AG04450 (cell line): ENCODE data around the gene DNAJC3. TPM values are rescaled to one million over a fixed set of nuclear protein-coding genes. Genes with fewer than 3 reads are reported as not detected.

Experiments used
- CTCF ChIA-PET: fragments of 300-600, 350-600 bp; formaldehyde crosslinking; extraction: SDS; loops from one replicate; lab custom pipeline; 2022; ENCODE audit warnings: antibody characterized with exemption, inconsistent platforms; lab: Charles Lee
- POLR2A ChIA-PET: fragments of 350-600 bp; formaldehyde crosslinking; extraction: SDS; loops from one replicate; lab custom pipeline; 2021; ENCODE audit warnings: antibody characterized with exemption, inconsistent platforms; lab: Yijun Ruan, JAX
- DNase-seq: peaks from one replicate; pipeline ENCODE4 v3.0.0-alpha.2; 2011; ENCODE audit warnings: low read depth, low spot score
- H3K27ac ChIP-seq: one replicate; pipeline ENCODE4 v1.5.1; 2012; ENCODE audit warnings: low read depth, low read length, control low read depth
- H3K27me3 ChIP-seq: one replicate; pipeline ENCODE4 v1.6.0; 2012; ENCODE audit warnings: low read length; ENCODE audit not compliant: control insufficient read depth, insufficient read depth
- H3K4me3 ChIP-seq: 2 replicates; pipeline ENCODE4 v1.5.1; 2011; ENCODE audit warnings: mild to moderate bottlenecking, low read depth, low read length, control low read depth
- H3K9me3 ChIP-seq: 2 replicates; pipeline ENCODE4 v1.5.1; 2012; ENCODE audit warnings: low read length; ENCODE audit not compliant: control insufficient read depth, insufficient read depth
- CTCF ChIP-seq: IDR thresholded peaks from 2 replicates; pipeline ENCODE4 v1.5.1; 2011; ENCODE audit warnings: low read depth, low read length, control low read depth, inconsistent platforms
- polyA plus RNA-seq: library from polyadenylated mRNA; depleted of rRNA; stranded (reverse); fragments of >200 nt; gene quantifications from 2 replicates; pipeline ENCODE4 v1.2.3, GENCODE V29; 2011

DNAJC3 gene
- polyA plus RNA-seq, 1 experiment, result 30.2 TPM

GRCh38 chr13:95740979-95741320 lies 64.0 kb downstream of the DNAJC3 start:
- no peak for TF ChIP-seq CTCF
- no peak overlapping the region for H3K27ac ChIP-seq
- no peaks in the 10 kb centered on the region for H3K9me3 ChIP-seq
- no peak for DNase-seq
- POLR2A ChIA-PET, result no interaction called here
- CTCF ChIA-PET, result interaction anchor here (0.6 kb wide), 1 partner anchor 9 kb away, joined by 5 read pairs; no protein-coding TSS in a partner anchor
- no peak overlapping the region for H3K4me3 ChIP-seq
- no peaks in the 10 kb centered on the region for H3K27me3 ChIP-seq

- POLR2A ChIA-PET, result no interaction called here
- no peak for TF ChIP-seq CTCF
- CTCF ChIA-PET, result interaction anchor here (0.6 kb wide), 1 partner anchor 8 kb away, joined by 5 read pairs; no protein-coding TSS in a partner anchor
- H3K27me3 ChIP-seq, result no peaks in the 10 kb centered on the region
- H3K9me3 ChIP-seq, result no peaks in the 10 kb centered on the region
- no peak for DNase-seq
- H3K4me3 ChIP-seq, result no peak overlapping the region
- H3K27ac ChIP-seq, result no peak overlapping the region
These were observed 64.9 kb downstream of the DNAJC3 start for GRCh38 chr13:95741584-95742563.

GRCh38 chr13:95743192-95743591 lies 66.3 kb downstream of the DNAJC3 start:
- TF ChIP-seq CTCF, result no peak
- ChIA-PET POLR2A (no interaction called here), CTCF (no interaction called here)
- no peaks in the 10 kb centered on the region for H3K27me3 ChIP-seq
- H3K27ac ChIP-seq, result no peak overlapping the region
- H3K9me3 ChIP-seq, result no peaks in the 10 kb centered on the region
- DNase-seq, result no peak
- H3K4me3 ChIP-seq, result no peak overlapping the region

GRCh38 chr13:95745289-95745688 lies 68.3 kb downstream of the DNAJC3 start:
- H3K27me3 ChIP-seq, result no peaks in the 10 kb centered on the region
- no peak overlapping the region for H3K4me3 ChIP-seq
- H3K9me3 ChIP-seq, result no peaks in the 10 kb centered on the region
- H3K27ac ChIP-seq, result no peak overlapping the region
- DNase-seq, result no peak
- ChIA-PET CTCF (interaction anchor here (0.9 to 1.0 kb wide), 2 partner anchors 11 to 121 kb away, joined by 3 read pairs; no protein-coding TSS in a partner anchor), POLR2A (no interaction called here)
- no peak for TF ChIP-seq CTCF

GRCh38 chr13:95745752-95746151 lies 68.8 kb downstream of the DNAJC3 start:
- TF ChIP-seq CTCF, result peak; percentile 29
- no peak for DNase-seq
- H3K27ac ChIP-seq, result no peak overlapping the region
- H3K4me3 ChIP-seq, result no peak overlapping the region
- POLR2A ChIA-PET, result no interaction called here
- no peaks in the 10 kb centered on the region for H3K27me3 ChIP-seq
- no peaks in the 10 kb centered on the region for H3K9me3 ChIP-seq
- CTCF ChIA-PET, result interaction anchor here (0.9 to 1.0 kb wide), 2 partner anchors 11 to 122 kb away, joined by 3 read pairs; no protein-coding TSS in a partner anchor
